COR-L47 (cell line): ENCODE data around the gene ZNF853.
"Not testable (repeated sequence)": the region's sequence is repeated elsewhere in the genome, so short reads cannot be mapped to it uniquely, and the experiment has no call there.

ENCODE experiments used
- DNase-seq: peaks from one replicate; lab custom pipeline; 2025; lab: John Stamatoyannopoulos, UW

Gene ZNF853

GRCh38 chr7:6606866-6607583 is 8.4 kb upstream of the ZNF853 start:
- DNase-seq, result no peak

- no peak for DNase-seq
Observed at GRCh38 chr7:6607651-6608051, 7.8 kb upstream of the ZNF853 start.

- DNase-seq, result no peak
Observed at GRCh38 chr7:6608081-6608480, 7.3 kb upstream of the ZNF853 start.

GRCh38 chr7:6608794-6609193 is 6.6 kb upstream of the ZNF853 start:
- DNase-seq, result no peak

GRCh38 chr7:6612819-6613218 is 2.6 kb upstream of the ZNF853 start:
- no peak for DNase-seq

- no peak for DNase-seq
Observed at GRCh38 chr7:6613706-6614105, 1.7 kb upstream of the ZNF853 start.

GRCh38 chr7:6615723-6616555 is 529 bp downstream of the ZNF853 start:
- peak; percentile 38 for DNase-seq

GRCh38 chr7:6616854-6617643 is 1.6 kb downstream of the ZNF853 start:
- no peak for DNase-seq

GRCh38 chr7:6618621-6619020 is 3.2 kb downstream of the ZNF853 start:
- no peak for DNase-seq

GRCh38 chr7:6619961-6620360 is 4.6 kb downstream of the ZNF853 start:
- DNase-seq, result no peak

- DNase-seq, result no peak
Observed at GRCh38 chr7:6621195-6622133, 6.1 kb downstream of the ZNF853 start.

- no peak for DNase-seq
Observed at GRCh38 chr7:6622134-6622710, 6.8 kb downstream of the ZNF853 start.

- no peak for DNase-seq
Observed at GRCh38 chr7:6623589-6624245, 8.3 kb downstream of the ZNF853 start.

- DNase-seq, result no peak
Observed at GRCh38 chr7:6624246-6624611, 8.8 kb downstream of the ZNF853 start.

GRCh38 chr7:6628045-6628444 is 12.6 kb downstream of the ZNF853 start:
- peak; percentile 35 for DNase-seq

GRCh38 chr7:6630007-6630849 is 14.8 kb downstream of the ZNF853 start:
- DNase-seq, result no peak

GRCh38 chr7:6631605-6632004 is 16.2 kb downstream of the ZNF853 start:
- DNase-seq, result no peak

GRCh38 chr7:6634021-6634420 is 18.6 kb downstream of the ZNF853 start:
- no peak for DNase-seq

- DNase-seq, result not testable (repeated sequence)
Observed at GRCh38 chr7:6634971-6635370, 19.6 kb downstream of the ZNF853 start.
